GM19099 (cell line): Measurements from ENCODE around the gene DGKH.

Source experiments
- POLR2A ChIP-seq: IDR thresholded peaks from 3 replicates; pipeline ENCODE4 v1.6.1; 2011; ENCODE audit warnings: low read depth; ENCODE audit not compliant: insufficient read length; ENCODE audit errors: extremely low read depth

Gene DGKH

DNA sequence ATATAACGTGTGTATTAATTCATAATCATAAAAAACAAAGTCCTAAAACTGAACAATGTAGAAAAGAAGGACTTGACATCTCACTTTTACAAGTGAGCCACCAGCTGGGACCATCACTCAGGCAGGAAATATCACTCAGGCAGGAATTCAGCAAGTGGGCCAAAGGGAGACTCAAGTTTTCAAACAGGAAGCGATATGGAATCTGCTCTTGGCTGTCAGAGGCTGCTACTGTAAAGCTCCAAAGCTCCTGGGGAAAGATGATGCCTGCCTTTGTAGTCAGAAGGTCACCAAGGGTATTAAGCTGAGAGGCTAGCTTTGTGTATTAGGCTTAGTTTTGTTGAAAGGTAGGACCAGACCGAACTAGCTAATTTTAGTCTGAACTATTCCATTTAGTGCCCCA is 218.0 kb downstream of the DGKH start:
- no peak for TF ChIP-seq POLR2A

DNA sequence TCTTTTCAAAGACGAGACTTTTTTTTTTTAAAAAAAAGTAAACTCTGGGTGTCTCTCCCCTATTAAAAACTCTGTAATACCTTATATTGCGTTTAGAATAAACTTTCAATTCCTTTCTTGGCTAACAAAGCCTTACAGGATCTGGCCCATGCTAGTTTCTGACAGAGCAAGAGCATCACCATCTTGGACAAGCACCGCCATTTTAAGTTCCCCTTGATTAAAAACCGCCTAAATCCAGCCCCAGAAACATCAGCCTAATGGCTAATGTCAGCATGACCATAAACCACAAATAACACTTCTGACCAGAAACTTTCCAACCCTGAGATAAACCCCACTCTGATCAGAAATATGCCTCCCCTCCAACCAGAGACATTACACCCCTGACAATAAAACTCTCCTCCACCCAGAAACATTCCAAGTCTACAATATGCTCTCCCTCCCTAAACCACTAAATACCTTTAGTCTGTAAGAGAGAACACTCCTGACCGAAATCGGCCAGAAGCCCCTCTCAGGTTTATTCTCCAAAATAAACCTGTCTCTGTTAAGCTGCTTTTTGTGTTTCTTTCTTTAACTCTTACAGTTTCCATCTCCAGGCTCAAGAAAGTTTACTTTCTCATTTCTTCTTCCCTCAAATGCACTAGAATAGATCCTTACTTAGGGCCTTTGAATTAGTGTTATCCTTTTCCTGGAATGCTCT is 221.9 kb downstream of the DGKH start:
- no peak for TF ChIP-seq POLR2A

DNA sequence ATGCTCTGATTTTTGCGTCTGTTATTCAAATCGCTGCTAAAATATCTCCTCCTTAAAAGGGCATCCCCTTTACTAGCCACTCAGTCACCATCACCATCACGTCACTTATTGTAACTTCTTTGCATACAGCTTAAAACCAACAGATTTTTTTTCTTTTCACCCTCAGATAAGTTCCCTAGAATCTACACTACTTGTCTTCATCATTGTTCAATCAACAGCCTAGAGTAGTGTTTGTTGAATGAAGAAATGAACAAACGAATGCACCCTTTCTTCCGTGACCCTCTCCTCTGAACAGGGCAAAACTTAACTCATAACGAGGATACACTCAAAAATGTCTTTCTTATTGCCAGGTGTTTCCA is 222.4 kb downstream of the DGKH start:
- TF ChIP-seq POLR2A: no peak

DNA sequence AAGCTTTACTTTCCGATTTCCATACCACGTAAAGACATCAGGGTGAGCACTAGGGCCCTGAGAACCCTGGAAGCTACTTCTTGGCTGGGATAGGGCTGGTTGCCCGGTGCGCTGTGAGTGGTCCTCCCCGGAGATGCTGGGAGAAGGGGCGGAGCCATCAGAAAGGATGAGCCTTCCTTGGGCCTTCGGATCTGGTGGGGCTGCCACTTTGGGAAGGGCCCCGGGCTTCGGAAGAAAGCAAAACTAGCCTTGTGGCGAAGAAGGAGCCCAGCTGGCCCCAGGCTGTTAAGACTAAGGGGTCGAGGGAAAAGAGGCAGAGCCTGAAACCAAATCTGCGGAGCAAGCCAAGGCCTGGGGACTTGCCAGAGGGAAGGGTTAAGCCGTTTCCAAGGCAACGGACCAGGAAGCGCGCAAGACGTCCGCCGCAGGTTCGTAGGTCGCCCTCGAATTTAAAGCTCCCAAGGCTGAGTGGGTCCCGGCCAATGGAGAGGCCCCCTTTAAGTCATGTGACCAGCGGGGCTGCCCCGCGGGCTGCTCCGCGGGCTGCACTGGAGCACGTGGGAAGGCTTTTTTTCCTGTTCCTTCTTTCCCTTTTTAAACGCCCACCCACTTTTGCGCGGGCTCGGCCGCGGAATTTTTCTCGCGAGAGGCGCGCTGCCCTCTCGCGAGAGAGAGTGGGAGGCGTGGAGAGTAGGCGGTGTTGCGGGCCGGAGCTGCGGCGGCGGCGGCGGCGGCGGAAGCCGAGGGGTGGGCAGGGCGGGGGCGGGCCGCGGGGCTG is 223.1 kb downstream of the DGKH start:
- peak; percentile 32 for TF ChIP-seq POLR2A

DNA sequence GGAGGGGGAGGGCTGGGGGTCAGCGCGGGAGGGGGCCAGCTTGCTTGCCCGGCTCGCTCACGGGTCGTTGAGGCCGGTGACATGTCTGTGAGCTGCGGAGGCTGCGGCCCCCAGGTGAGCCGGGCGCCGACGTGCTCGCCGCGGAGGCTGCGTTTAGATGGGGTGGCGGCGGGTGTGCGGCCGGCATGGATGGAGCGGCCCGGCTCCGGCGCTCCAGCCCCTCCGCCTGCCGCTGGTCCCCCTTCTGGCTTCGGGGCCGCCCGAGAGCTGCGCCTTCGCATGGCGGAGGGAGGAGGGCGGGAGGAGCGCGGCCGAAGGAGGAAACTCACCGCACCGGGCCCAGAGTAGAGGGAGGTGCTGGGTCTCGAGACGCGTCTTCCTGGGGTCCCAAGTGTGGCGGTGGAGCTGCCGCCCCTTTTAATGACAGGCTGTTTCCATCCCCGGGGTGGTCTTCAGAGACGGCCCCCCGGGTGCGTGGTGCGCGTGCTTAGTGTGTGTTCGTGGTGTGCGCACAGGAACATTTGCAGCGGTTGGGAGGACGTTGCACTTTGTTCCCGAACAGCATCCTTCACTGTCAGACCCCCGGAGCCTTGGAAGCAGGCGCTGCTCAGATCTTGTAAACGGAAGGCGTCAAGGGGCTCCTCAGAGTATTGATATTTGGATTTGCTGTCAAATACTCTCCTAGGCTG is 223.8 kb downstream of the DGKH start, which contains the start of gene AKAP11:
AKAP11 (plus strand) TSS at position 38 of the 689 bp plus-strand sequence. CDS start 14,197 bp downstream, outside the sequence.
- TF ChIP-seq POLR2A: peak; percentile 57

DNA sequence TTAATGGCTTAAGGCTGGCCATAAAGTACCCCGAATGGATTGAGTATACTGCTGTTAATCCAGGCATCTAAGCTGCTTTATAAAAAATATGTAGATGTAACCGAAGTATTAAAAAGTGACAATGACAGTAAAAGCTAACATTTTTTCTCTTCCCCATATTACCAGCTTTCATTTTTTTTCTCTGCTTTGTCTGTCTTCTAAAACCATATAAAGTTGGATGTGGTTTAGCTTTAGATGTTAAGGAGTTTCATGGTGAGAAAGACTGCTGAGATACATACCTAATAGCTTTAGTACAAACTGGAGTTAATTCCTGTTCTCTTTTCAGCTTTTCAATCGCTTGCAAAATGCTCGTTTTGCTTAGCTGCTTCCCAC is 224.3 kb downstream of the DGKH start:
- TF ChIP-seq POLR2A: no peak

DNA sequence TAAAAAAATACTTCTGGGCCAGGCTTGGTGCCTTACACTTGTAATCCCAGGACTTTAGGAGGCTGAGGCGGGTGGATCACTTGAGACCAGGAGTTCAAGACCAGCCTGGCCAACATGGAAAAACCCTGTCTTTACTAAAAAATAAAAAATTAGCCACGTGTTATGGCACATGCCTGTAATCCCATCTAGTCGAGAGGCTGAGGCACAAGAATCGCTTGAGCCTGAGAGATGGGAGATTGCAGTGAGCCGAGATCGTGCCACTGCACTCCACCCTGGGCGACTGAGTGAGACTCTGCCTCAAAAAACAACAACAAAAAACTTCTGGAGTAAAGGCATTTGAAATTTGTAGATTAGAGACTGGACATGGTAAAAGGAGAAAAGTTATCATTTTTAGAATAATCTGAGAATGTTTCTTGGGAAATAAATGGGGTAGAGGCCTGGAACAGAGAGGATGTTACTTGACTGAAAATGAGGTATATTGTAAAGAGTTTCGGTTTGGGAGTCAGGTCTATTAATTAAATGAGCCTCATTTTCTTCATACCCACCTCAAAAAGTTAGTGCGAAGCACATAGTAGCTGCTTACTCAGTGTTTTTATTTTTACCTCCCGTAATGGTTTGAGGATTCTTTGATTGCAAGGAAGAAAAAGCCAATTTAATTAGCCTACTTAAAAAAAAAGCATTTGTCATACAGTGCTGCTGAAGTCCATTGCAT is 226.1 kb downstream of the DGKH start:
- no peak for TF ChIP-seq POLR2A

DNA sequence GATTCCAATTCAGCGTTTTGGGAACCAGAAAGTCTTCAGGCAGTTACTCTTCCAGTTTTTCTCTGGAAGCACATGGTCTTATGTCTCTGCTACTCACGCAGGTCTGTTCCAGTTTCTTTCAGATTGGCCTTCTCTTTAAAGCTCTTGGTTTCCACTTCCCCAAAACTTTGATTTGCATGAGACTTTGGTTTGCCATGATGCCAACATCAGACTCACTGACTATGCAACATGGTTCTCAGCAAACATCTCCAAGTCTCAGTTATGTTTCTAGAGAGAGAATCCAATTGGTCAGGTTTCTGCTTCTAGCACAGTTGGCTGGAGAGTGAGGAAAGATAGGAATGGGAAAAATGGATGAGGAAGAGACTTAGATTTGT is 226.6 kb downstream of the DGKH start:
- peak; percentile 81 for TF ChIP-seq POLR2A

DNA sequence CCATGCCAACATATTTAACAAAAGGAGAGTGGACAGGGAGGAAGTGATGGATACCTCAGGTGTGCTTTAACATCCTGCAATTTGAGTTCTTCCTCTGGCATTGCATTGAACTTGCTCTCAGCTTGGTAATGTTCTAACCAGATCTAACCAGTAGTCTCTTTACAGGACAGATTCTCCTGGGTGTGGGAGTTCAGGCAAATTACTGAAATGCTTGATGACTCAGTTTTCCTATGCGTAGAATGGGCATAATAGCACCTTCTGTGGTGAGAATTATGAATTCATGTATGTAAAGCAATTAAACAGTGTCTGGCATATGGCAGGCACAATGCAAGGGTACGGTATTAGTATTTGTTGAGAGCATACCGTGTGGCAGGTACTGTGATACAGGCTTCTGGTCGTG is 227.1 kb downstream of the DGKH start:
- no peak for TF ChIP-seq POLR2A

DNA sequence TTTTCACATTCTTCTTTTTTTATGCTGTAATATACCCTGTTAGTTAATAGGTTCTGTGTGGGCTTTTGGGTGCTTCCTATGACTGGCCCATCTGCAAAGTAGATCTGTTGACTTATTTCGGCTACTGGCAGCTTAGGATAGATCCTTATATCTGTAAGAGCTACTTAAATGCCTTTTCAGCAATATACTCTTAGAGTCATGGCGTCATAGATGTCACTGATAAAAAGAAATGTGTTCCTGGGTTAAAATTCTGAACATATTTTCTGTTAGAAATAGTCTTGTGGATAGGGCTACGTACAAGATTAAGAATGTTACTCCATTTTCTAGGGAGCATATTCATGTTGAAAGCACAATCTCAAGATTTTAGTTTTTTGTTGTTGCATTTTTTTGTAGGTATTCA is 228.2 kb downstream of the DGKH start:
- no peak for TF ChIP-seq POLR2A

DNA sequence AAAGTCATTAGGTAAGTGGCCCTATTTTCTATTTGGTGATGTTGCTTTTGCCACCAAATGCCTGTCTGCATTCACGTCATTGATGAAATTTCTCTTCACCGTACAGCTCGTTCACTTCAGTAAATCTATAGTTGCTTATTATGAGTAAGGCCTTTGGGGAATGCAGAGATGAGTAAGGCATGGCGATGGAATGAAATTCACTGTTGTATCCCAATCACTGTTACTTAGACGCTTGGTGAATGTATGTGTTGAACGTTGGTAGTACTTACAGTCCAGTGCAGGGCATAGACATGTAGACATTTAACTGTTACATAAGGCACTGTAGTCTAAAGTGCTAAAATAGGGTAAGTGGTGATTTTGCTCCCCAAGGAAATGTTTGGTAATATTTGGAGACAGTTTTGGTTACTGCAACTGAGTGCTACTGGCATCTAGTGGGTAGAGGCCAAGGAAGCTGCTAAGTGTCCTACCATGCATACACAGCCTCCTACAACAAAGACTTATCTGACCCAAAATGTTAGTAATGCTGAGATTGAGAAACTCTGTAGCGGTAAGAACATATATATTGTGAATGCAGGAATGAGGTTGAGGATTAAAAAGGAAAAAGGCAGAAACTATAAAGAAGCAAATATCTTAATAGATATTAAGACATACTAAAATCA is 229.3 kb downstream of the DGKH start:
- TF ChIP-seq POLR2A: no peak

DNA sequence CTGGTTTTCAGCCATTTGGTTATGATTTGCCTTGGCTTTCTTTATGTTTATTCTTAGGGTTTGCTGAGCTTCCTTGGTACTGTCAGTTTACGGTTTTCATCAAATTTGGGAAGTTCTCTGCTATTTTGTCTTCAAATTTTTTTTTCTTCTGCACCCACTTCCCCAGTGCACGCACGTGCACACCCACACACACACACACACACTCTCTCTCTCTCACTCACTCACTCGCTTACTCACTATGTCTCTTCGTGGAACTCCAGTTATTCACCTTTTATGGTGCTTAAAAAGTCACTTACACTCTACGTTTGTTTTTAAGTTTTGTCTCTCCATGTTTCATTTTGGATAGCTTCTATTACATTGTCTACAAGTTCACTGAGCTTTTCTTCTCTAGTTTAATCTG is 230.6 kb downstream of the DGKH start:
- no peak for TF ChIP-seq POLR2A

DNA sequence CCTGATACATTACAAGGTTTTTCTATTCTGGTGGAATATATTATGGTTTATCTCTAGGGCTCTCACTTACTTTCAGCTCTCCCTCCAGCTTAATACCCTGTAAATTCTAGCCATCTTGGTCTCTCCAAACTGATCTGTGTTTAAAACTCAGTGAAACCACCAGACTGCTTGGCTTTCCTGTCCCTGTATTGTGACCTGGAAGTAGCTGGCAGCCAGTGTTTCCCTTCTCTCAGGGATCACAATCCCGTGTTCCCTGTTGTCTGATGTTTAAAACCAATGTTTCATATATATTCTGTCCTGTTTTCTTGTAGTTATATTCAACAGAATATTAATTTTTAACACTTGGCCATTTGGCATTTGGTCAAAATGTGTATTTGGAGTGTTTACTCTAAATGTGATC is 231.5 kb downstream of the DGKH start:
- TF ChIP-seq POLR2A: no peak

DNA sequence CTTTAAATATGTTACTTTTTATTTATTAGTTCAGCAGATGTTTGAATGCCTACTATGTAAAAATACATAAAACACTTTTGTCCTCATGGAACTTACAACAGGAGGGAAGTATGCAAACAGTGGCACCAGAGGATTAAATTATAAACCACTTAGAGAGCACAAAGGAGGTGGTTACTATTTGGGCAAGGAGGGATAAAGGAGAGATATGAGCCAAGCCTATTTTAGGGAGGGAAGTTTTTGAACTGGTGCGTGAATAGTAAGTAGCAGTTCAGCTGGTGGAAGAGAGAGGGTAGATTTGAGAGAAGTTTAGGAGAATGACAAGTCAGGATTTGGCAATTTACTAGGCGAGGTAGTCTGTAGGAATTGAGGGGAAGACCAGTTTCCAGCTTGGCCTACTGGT is 232.1 kb downstream of the DGKH start:
- TF ChIP-seq POLR2A: no peak

DNA sequence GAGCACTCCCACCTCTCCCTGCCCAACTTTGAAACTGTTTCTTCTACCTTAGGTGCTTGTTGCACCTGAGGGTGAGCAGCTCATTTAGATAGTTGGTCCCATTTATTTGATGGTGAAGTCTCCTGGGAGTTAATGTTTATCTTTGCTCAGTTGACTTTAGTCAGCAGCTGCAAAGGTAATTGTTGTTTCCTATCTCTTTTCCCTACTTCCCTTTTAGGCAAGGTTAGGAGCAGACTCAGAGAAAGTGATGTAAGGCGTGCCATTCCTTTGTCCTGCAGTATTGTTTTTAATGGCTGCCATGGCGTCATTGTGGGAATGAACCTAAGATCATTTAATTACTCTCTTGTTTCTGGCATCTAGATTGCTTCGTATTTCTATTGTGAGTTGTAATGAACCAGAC is 235.1 kb downstream of the DGKH start:
- TF ChIP-seq POLR2A: no peak
